Fibroblast of the aortic adventitia (primary cell): Measurements from ENCODE around the gene EYS. TPM values are rescaled to one million over a fixed set of nuclear protein-coding genes. Genes with fewer than 3 reads are reported as not detected.

ENCODE experiments used
- DNase-seq: peaks from one replicate; pipeline ENCODE4 v3.0.0-alpha.2; 2010; ENCODE audit warnings: low read depth
- H3K4me3 ChIP-seq: 2 replicates; pipeline ENCODE4 v1.5.1; 2011; ENCODE audit warnings: low read depth, mild to moderate bottlenecking, control low read depth, low read length, moderate library complexity
- total RNA-seq: library from RNA; depleted of rRNA; stranded (reverse); fragments of >200 nt; gene quantifications from 2 replicates; pipeline ENCODE4 v1.2.3, GENCODE V29; 2012; ENCODE audit warnings: low replicate concordance
- TF ChIP-seq, protein P1 (sequence below): IDR thresholded peaks from 2 replicates; pipeline ENCODE4 v1.5.1; 2011; ENCODE audit warnings: mild to moderate bottlenecking, low read length, control low read depth, inconsistent platforms; ENCODE audit not compliant: insufficient read depth

Gene EYS
- total RNA-seq, 1 donor = 0.09 TPM

DNA sequence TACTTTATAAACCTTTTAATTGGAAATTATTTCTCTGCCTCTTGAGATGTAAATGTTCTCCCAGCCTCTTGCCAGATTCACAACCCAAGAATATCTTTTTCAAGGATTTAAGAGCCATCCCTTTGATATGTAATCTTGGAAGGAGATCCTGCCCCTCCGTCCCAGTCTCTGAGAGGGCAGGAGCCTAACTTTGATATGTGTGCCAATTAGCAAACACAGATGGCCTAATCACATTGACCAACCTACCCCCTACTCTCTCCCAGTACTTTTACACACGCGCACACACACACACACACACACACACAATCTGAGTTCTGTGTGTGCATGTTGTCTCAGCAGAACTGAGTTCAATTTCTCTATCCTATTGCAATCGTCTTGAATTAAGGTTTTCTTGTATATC lies 1447.7 kb downstream of the EYS start:
- DNase-seq = no peak
- H3K4me3 ChIP-seq = no peak overlapping the region
- TF ChIP-seq, protein P1, sequence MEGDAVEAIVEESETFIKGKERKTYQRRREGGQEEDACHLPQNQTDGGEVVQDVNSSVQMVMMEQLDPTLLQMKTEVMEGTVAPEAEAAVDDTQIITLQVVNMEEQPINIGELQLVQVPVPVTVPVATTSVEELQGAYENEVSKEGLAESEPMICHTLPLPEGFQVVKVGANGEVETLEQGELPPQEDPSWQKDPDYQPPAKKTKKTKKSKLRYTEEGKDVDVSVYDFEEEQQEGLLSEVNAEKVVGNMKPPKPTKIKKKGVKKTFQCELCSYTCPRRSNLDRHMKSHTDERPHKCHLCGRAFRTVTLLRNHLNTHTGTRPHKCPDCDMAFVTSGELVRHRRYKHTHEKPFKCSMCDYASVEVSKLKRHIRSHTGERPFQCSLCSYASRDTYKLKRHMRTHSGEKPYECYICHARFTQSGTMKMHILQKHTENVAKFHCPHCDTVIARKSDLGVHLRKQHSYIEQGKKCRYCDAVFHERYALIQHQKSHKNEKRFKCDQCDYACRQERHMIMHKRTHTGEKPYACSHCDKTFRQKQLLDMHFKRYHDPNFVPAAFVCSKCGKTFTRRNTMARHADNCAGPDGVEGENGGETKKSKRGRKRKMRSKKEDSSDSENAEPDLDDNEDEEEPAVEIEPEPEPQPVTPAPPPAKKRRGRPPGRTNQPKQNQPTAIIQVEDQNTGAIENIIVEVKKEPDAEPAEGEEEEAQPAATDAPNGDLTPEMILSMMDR = no peak

DNA sequence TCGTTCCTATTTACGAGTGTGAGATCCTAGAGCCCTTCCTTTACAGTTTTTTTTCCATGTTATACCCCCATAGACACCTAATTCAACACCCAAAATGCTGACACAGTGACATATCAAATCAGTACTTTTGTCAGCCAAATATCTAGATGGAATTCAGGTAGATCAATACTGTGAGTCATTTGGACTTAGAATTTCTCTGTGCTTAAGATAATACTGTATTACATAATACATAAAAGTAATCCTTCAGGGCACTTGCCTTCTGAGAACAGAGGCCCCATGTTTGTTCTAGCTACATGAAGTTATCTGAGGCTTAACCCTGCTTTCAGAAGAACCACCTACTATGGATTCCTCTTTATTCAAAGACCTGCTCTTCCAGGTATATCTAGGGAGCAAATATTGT lies 1448.3 kb downstream of the EYS start:
- DNase-seq = no peak
- TF ChIP-seq, protein P1 = no peak

DNA sequence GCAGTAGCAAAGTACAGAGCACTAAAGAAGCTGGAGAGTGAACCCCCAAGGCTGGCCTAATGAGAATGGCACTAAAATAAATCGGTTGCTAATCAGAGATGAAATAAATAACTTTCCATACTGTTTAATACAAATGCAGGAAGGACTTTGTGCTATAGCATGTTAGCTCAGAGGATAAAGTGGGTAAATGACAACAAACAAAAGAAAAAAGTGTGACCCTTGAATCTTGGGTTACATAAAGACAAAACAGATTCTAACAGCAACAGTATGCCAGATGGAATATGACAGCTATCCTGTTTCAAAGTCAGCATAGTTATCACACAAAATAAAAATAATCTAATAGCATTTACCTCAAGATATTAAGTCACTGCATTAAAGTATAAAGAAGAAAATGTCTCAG lies 1448.7 kb downstream of the EYS start:
- no peak overlapping the region for H3K4me3 ChIP-seq
- TF ChIP-seq, protein P1 = no peak
- no peak for DNase-seq

More for the DNA sequence above, 1448.3 kb downstream of the EYS start:
- no peak overlapping the region for H3K4me3 ChIP-seq

DNA sequence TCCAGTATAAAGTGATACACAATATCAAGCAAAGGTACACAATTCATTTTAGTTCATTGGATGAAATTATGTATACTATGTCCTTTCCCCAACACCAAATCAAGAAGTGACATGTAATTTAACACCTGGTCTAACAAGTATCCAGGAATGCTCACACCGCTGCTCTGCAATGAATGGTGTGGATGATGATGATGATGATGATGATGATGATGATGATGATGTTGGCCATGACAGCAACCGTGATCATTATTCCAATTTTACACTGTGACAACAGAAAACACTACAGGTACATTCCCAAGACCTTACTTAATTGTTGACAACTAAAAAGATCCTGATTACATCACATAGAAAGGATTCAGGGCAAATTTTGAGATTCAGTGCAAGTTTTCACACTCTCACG lies 1449.4 kb downstream of the EYS start:
- TF ChIP-seq, protein P1 = no peak
- no peak overlapping the region for H3K4me3 ChIP-seq
- no peak for DNase-seq

DNA sequence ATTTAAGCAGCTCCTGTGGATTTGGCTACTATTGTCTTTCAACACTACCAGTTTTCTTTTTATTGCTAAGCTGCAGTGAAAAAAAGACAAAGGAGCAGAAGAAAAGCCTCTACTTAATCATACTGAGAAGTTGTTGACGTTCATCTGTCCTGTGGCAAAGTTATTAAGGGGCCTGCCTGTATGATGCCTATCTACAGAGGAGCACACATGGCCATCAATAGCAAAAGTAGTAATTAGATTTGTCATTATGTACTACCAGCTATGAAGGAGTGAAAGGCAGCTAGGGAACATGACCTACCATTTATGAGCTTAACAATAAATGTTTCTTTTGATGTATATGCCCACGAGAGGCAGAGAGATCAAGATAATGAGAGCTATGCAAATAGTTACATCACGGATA lies 1450.5 kb downstream of the EYS start:
- TF ChIP-seq, protein P1 = no peak
- H3K4me3 ChIP-seq = no peak overlapping the region
- no peak for DNase-seq

DNA sequence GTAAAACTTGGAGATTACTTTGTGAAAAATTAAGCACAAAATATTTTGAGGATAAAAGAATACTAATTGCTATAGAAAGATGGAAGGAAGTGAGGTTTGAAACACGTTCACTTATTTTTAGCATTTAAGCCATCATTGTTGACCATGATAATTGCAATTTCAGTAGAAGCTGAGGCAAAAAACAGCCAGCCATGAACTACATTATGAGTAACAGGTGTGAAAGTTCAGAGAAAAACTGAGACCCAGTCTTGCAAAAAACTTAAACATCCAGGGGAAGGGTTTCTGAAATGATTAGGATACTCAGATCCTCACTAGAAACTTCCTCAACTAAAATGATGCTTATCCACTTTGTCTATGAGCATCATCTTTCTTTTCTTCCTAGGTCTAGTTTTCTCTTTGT lies 1452.0 kb downstream of the EYS start:
- TF ChIP-seq, protein P1 = no peak
- DNase-seq = no peak
- no peak overlapping the region for H3K4me3 ChIP-seq

DNA sequence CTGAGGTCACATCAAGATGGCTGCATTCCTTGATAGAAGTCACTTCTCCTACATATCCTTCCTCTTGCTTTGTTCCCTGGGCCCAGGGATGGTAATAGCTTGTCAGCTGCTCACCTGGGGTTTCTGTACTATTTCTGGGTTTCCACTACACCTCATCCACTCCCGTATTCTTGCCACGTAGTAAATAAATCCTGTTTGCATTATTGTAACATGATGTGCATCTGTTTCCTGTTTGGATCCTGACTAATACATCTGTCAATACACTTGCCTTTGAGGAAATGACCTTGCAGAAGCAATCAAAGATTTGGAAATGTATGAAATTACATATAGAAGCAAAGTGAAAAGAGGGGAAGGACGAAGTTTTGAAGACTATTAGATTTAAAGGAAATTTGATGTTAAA lies 1452.5 kb downstream of the EYS start:
- no peak for DNase-seq
- TF ChIP-seq, protein P1 = no peak
- H3K4me3 ChIP-seq = no peak overlapping the region
